MM.1S (cell line): ENCODE results near the gene UBE2R2.

Experiments
- DNase-seq: peaks from one replicate; pipeline ENCODE4 v3.0.0-alpha.2; 2015
- H2AFZ ChIP-seq: fragments of 300-600 bp; sonication (generic); 2 replicates; pipeline ENCODE4 v1.6.0; 2016; ENCODE audit warnings: antibody characterized with exemption, low read length
- H3F3A ChIP-seq: fragments of 300-600 bp; sonication (generic); 2 replicates; pipeline ENCODE4 v1.6.1; 2016; ENCODE audit warnings: mild to moderate bottlenecking, antibody characterized with exemption, low read length, moderate library complexity, mixed read lengths; ENCODE audit not compliant: insufficient read depth
- H3K27ac ChIP-seq: fragments of 300-600 bp; sonication (generic); 2 replicates; pipeline ENCODE4 v1.5.1; 2016; ENCODE audit warnings: mild to moderate bottlenecking, low read length
- H3K27me3 ChIP-seq: fragments of 300-600 bp; sonication (generic); replicated peaks from 2 replicates; pipeline ENCODE4 v1.6.0; 2016; ENCODE audit warnings: low read length; ENCODE audit not compliant: insufficient read depth
- H3K36me3 ChIP-seq: fragments of 300-600 bp; sonication (generic); replicated peaks from 2 replicates; pipeline ENCODE4 v1.6.1; 2016; ENCODE audit warnings: mild to moderate bottlenecking, low read length, mixed read lengths; ENCODE audit not compliant: insufficient read depth
- H3K4me1 ChIP-seq: fragments of 300-600 bp; sonication (generic); 2 replicates; pipeline ENCODE4 v1.6.1; 2016; ENCODE audit warnings: low read length, mixed read lengths
- H3K4me2 ChIP-seq: fragments of 300-600 bp; sonication (generic); 2 replicates; pipeline ENCODE4 v1.6.0; 2016; ENCODE audit warnings: low read depth, low read length
- H3K4me3 ChIP-seq: fragments of 300-600 bp; sonication (generic); 2 replicates; pipeline ENCODE4 v1.5.1; 2016; ENCODE audit warnings: low read length, mixed read lengths
- H3K79me2 ChIP-seq: fragments of 300-600 bp; sonication (generic); 2 replicates; pipeline ENCODE4 v1.6.1; 2016; ENCODE audit warnings: mixed run types, low read length, mixed read lengths
- H3K9ac ChIP-seq: fragments of 300-600 bp; sonication (generic); 2 replicates; pipeline ENCODE4 v1.6.1; 2016; ENCODE audit warnings: low read length, mixed read lengths
- H3K9me2 ChIP-seq: fragments of 300-600 bp; sonication (generic); replicated peaks from 2 replicates; pipeline ENCODE4 v1.6.1; 2016; ENCODE audit warnings: mild to moderate bottlenecking, low read length, mixed read lengths; ENCODE audit not compliant: insufficient read depth
- H3K9me3 ChIP-seq: fragments of 300-600 bp; sonication (generic); replicated peaks from 2 replicates; pipeline ENCODE4 v1.6.1; 2016; ENCODE audit warnings: mild to moderate bottlenecking, low read length, mixed read lengths; ENCODE audit not compliant: insufficient read depth
- H4K20me1 ChIP-seq: fragments of 300-600 bp; sonication (generic); 2 replicates; pipeline ENCODE4 v1.6.1; 2016; ENCODE audit warnings: mild to moderate bottlenecking, low read length, moderate library complexity, mixed read lengths; ENCODE audit not compliant: insufficient read depth
- CTCF ChIP-seq: fragments of 300-600 bp; sonication (generic); IDR thresholded peaks from 2 replicates; pipeline ENCODE4 v1.5.1; 2016; ENCODE audit warnings: antibody characterized with exemption, low read length, mixed read lengths
- EZH2 ChIP-seq: fragments of 300-600 bp; sonication (generic); optimal IDR thresholded peaks from 2 replicates; pipeline ENCODE3; 2017; ENCODE audit warnings: low read depth, mild to moderate bottlenecking, antibody characterized with exemption, low read length, mixed read lengths
- EZH2phosphoT487 ChIP-seq: fragments of 300-600 bp; sonication (generic); IDR thresholded peaks from 2 replicates; pipeline ENCODE4 v1.6.1; 2018; ENCODE audit warnings: antibody characterized with exemption, low read length

The UBE2R2 gene

GRCh38 chr9:33851301-33851700 is 34.3 kb downstream of the UBE2R2 start:
- H3K27ac ChIP-seq = no peak overlapping the region
- DNase-seq = no peak
- no peak overlapping the region for H3K9ac ChIP-seq
- H3K27me3 ChIP-seq = no peaks in the 10 kb centered on the region
- H4K20me1 ChIP-seq = peaks cover 8% of the 10 kb centered on the region; the same call in 1 of the 2 replicates
- H3K79me2 ChIP-seq = peaks cover 89% of the 10 kb centered on the region
- H3K4me2 ChIP-seq = no peak overlapping the region
- no peaks in the 10 kb centered on the region for H3K9me3 ChIP-seq
- H2AFZ ChIP-seq = no peak overlapping the region
- no peak for TF ChIP-seq CTCF
- TF ChIP-seq EZH2phosphoT487 = no peak
- TF ChIP-seq EZH2 = no peak
- H3K4me1 ChIP-seq = no peaks in the 10 kb centered on the region
- no peaks in the 10 kb centered on the region for H3K36me3 ChIP-seq
- H3K9me2 ChIP-seq = no peaks in the 10 kb centered on the region
- H3K4me3 ChIP-seq = no peak overlapping the region
- no peaks in the 10 kb centered on the region for H3F3A ChIP-seq

GRCh38 chr9:33852216-33852826 is 35.4 kb downstream of the UBE2R2 start:
- peak; percentile 53 for DNase-seq
- peaks cover 6% of the 10 kb centered on the region; the same call in 1 of the 2 replicates for H4K20me1 ChIP-seq

GRCh38 chr9:33856247-33856646 is 39.3 kb downstream of the UBE2R2 start:
- Histone ChIP-seq H3K4me2 (no peak overlapping the region), H3K4me1 (no peaks in the 10 kb centered on the region), H3F3A (no peaks in the 10 kb centered on the region), H2AFZ (no peak overlapping the region), H3K36me3 (no peaks in the 10 kb centered on the region), H3K27me3 (no peaks in the 10 kb centered on the region), H3K27ac (no peak overlapping the region), H4K20me1 (no peaks in the 10 kb centered on the region; the same call in 1 of the 2 replicates), H3K4me3 (no peak overlapping the region), H3K9ac (no peak overlapping the region), H3K9me3 (no peaks in the 10 kb centered on the region), H3K9me2 (no peaks in the 10 kb centered on the region), H3K79me2 (peaks cover 88% of the 10 kb centered on the region)
- no peak for TF ChIP-seq CTCF
- no peak for TF ChIP-seq EZH2phosphoT487
- TF ChIP-seq EZH2 = no peak
- DNase-seq = no peak

More at GRCh38 chr9:33852216-33852826, 35.4 kb downstream of the UBE2R2 start:
- Histone ChIP-seq H3K27me3 (no peaks in the 10 kb centered on the region), H3K79me2 (peaks cover 89% of the 10 kb centered on the region), H3K9me2 (no peaks in the 10 kb centered on the region), H3K9ac (no peak overlapping the region), H3K27ac (no peak overlapping the region), H2AFZ (no peak overlapping the region), H3K4me3 (no peak overlapping the region), H3K4me2 (no peak overlapping the region), H3K4me1 (no peaks in the 10 kb centered on the region), H3F3A (no peaks in the 10 kb centered on the region), H3K36me3 (no peaks in the 10 kb centered on the region), H3K9me3 (no peaks in the 10 kb centered on the region)
- no peak for TF ChIP-seq EZH2phosphoT487
- TF ChIP-seq CTCF = peak; percentile 59
- TF ChIP-seq EZH2 = no peak
